NCI-H1930 (cell line): ENCODE measurements around the gene CD101.

ENCODE experiments used
- DNase-seq, 2 experiments: peaks; one replicate each; lab custom pipeline; 2025; lab: John Stamatoyannopoulos, UW

Gene CD101

DNA sequence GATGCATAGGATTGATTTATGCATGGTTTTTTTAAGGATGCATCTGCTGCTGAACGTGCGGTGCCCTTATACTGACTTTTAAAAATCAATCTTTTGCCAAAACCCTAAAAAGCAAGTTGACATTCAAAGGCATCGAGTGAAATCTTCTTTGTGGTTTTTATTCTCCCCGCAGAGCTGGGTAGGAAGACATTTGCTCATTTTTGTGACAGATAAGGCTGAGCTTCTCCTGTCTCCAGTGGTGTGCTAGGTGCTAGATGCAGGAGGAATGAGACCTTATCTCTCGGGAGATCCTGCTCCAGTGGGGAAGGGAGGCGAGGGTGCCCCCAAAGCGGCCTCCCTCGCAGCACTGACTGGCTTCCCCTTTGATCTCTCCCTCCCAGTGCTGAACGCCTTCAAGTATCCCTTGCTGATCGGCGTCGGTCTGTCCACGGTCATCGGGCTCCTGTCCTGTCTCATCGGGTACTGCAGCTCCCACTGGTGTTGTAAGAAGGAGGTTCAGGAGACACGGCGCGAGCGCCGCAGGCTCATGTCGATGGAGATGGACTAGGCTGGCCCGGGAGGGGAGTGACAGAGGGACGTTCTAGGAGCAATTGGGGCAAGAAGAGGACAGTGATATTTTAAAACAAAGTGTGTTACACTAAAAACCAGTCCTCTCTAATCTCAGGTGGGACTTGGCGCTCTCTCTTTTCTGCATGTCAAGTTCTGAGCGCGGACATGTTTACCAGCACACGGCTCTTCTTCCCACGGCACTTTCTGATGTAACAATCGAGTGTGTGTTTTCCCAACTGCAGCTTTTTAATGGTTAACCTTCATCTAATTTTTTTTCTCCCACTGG, 14.9 kb upstream of the CD101 start:
- no peak for DNase-seq

DNA sequence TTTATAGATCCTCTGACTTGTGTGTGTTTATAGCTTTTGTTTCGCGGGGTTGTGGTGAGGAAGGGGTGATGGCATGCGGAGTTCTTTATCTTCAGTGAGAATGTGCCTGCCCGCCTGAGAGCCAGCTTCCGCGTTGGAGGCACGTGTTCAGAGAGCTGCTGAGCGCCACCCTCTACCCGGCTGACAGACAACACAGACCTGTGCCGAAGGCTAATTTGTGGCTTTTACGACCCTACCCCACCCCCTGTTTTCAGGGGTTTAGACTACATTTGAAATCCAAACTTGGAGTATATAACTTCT, 14.4 kb upstream of the CD101 start:
- DNase-seq, result no peak

DNA sequence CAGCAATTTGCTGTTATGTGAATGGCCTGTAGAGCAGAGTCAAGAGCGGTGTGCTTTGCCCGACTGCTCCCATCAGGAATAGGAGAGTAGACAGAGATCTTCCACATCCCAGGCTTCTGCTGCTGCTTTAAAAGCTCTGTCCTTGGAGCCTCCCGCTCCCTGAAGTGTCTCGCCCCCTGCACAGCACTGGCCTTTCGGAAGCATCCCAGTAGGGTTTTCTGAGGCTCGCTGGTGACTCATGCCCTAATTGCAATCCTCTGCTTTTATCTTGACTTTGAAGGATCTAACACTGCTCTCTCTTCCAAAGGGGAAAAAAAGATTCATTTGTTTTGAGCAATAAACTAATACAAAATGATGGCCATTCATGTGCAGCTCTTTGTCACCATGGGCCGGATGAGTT, 13.3 kb upstream of the CD101 start:
- no peak for DNase-seq

DNA sequence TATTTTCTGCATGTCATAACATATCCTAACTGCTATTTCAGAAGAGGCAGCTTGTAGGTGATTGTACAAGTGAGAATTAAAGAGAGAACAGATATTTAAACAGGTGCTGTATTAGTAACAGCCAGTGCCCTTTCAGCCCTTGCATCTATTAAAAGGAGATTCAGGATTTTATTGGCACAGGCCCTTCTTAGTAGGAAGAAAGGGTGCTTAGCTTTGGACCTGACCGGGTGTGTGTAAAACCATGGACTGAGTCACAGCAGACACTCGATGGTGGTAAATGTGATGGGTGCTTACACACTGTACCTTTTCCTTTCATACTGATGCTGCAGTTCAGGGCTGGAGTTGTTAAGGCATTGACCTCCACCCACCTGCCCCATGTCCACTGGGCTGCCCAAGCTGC, 12.7 kb upstream of the CD101 start:
- peak; percentile 11 to 29 for DNase-seq

DNA sequence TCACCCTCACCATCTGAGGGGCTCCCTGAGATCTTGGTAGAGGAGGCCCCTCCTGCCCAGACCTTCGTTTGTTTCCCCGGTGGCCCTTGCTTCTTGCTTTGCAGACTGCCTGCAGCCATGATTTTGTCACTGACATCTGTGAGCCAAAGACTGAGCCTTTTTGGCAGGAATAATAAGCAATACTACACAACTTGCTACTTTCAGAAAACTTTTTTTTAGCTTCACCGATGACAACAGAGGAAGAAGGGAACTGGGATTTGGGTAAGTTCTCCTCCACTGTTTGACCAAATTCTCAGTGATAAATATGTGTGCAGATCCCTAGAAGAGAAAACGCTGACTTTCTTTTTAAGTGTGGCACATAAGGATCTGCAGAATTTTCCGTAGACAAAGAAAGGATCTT, 11.7 kb upstream of the CD101 start:
- no peak for DNase-seq

DNA sequence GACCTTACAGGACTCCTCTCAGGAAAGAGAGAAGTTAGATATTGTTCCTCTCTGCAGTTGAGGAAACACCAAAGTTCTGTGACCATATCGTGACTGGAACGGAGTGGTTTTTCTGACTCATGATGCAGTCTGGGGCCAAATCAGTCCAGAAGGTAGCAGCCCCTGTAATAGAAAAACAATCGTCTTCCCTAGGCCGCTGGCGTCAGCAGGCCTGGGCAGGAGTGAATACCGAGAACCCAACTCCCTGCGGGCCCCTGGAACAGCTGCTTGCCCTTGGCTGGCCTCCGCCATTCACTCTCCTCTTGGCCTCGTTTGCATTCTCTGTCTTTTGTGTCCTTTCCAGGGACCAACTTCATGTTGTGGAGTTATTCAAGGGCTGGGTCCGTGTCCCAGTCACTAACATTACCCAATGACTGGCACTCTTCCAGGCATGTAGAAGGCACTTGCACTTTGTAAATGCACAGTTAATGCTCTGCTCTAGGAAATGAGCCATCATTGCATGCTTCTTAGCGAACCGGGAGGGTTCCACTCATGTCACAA, 10.9 kb upstream of the CD101 start:
- DNase-seq, result no peak

DNA sequence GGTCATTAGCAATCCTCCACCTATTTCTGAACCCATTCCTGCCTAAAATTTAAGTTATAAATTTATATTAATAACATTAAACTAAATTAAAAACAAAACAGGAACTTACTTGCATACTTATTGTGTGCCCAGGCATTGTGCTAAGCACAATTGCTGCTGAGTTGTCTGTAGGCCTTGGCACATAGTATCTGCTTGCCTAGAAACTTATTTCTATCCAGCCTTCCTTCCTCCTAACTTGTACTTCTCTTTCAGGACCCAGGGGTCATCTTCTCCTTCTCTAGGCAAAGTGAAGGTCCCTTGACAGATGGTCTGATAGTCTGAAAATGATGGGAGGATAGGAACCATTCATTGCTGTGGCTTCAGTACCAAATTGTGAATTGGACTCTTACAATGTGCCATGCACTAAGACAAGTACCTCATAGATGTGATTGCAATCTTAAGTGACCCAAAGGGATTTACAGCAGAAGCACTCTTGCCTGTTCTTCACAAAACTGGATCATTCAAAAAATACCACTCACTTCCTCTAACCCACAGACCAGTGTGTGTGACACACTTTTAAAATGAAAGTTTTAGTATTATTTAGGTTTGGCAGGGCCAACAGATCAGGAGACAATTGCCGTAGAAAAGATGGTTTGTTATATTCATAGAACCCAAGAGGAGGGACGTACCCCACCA, 10.3 kb upstream of the CD101 start:
- DNase-seq, result no peak

DNA sequence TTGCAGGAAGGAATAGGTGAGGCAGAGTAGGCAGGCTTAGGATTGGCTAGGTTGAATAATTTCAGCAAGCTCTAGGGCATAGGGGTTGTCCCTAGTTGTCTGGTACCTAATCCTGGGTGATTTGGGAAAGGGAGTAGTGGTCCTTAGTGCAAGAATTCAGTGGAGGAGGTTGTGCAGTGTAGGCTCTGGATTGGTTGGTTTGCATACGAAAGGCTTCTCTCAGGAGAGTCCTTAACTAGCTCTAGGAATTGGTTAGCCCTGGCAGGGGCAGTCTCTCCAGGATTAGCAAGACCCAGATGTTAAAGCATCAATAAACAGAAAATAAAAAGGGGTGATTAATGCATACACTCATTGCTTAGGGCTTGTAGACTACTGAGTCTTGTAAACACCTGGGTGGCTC, 9.6 kb upstream of the CD101 start:
- no peak for DNase-seq

DNA sequence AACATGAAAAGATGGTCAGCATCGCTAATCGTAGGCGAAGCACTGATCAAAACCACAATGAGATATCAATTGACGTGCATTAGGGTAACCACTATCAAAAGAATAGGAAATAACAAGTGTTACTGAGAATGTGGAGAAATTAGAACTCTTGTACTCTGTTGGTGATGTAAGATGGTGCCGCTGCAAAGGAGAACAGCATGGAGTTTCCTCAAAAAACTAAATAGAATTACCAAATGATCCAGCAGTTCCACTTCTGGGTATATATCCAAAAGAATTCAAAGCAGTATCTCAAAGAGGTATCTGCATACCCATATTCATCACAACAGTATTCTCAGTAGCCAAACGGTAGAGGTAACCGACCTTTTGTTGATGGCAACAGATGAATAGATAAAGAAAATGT, 8.3 kb upstream of the CD101 start:
- DNase-seq, result no peak

DNA sequence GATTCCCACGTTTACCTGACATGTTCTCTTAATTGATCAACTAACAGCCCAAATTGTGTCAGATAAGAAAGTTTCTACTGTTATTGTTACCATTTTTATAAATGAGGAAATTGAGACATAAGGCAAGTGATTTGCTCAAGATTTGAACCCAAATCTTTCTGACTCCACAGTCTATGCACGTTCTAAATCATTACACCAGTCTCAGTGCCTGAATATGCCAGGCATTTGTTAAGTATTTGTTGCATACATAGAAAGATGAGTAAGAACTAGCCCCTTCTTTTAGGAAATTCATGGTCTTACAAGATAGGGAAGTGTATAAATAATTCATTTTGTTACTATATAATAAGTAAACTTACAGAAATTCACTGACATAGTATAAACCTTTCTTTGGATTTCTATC, 7.1 kb upstream of the CD101 start:
- DNase-seq, result no peak

DNA sequence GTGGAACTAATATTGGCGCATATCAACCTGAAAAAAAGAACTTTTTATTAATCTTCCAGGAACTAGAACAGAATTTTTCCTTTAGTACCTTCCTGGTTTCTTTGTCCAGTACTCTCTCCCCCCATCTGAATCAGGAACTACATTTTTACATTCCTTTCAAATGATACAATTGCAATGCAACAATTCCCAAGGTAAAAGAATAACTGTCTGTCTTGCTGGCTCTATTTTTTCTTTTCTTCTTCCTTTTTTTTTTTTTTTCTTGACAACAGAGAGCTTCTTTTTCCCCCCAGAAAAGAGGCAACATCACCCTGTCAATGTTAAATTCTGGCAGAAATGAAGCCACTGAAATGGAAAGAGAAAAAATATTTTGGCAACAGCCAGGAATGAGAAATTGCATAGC, 4.5 kb upstream of the CD101 start:
- no peak for DNase-seq

DNA sequence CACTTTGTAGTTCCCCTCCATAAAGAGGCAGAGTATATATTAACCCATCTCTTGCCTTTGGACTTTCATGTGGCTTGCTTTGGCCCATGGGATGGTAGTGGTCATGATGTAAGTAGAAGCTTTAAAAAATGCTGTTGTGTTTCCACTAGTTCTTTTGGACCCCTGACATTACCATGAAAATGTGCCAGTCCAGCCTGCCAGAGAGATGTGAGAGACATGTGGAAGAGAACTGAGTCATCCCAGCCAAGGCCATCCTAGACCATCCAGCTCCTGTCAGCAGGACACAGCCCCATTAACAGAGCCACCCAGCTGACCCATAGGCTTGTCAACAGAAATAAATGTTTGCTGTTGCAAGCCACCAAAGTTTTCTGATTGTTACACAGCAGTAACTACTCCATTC, 3.9 kb upstream of the CD101 start:
- DNase-seq, result no peak

DNA sequence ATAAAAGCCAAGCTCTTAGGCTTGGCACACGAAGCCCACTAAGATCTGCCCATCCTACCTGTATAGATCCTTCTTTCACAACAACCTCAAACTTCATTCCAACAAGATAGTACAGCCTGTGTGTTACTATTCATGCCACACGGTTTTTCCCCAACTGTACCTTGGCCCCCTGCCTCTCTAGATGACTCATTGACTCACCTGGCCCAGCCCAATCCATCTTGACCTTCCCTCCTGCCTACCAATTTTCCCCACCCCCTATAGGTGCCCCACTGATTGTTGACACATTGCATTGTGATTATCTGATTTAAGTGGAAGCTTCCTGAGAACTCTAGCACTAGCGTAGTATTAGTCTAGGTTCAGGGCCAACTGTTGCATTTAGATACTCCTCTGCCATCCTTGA, 2.0 kb upstream of the CD101 start:
- DNase-seq, result no peak

DNA sequence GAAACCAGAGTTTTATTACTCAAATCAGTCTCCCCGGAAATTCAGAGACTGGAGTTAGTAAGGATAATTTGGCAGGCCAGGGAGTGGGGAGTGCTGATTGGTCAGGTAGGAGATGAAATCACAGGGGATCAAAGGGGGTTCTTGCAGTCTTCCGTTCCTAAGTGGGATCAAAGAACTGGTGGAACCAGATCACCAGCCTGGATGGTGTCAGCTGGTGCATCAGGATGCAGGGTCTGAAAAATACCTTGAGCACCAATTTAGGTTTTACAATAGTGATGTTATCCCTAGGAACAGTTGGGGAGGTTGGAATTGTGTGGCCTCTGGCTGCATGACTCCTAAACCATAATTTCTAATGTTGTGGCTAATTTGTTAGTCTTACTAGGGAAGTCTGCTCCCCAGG, 1.4 kb upstream of the CD101 start:
- no peak for DNase-seq

DNA sequence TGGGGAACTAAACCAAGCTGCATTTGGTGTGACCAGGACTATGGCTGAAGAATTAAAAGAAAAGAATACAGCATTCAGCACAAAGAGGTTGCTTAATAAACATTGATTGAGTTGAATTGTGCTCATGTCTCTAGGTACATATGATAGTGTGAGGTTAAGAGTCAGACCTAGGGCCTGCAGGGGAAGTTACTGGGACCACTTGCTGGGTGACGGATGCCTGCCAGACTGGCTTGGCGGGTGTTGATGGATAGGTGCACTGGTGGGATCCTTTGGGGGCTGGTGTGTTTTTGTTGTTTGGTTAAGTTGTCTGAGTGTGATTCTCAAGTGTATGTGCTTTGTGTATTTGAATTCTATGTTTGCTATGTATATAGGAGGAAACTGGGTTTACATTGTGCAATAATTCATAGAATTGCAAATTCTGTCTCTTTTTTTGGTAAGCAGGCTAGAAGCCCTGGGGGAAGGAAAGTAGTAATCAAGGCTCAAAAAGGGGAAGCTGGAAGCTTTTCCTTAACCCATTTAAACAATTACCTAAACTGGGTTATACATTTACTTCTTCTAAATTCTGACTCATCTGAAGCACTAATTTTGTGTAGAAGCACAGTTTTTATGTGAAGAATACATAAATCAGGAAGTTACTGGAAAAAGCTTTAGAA, 1.8 kb downstream of the CD101 start:
- no peak for DNase-seq

DNA sequence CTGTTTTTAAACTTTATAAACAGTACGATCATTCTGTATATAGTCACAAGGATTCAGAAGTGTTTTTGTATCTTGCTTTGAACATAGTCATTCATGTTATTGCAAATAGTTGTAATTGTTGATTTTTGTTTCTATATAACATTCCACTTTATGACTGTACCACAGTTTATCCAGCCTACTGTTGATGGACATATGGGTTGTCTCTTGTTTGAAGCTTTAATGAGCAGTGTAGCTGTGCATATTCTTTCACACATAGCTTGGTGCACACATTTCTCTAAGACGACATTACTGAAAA, 6.1 kb downstream of the CD101 start:
- DNase-seq, result no peak

DNA sequence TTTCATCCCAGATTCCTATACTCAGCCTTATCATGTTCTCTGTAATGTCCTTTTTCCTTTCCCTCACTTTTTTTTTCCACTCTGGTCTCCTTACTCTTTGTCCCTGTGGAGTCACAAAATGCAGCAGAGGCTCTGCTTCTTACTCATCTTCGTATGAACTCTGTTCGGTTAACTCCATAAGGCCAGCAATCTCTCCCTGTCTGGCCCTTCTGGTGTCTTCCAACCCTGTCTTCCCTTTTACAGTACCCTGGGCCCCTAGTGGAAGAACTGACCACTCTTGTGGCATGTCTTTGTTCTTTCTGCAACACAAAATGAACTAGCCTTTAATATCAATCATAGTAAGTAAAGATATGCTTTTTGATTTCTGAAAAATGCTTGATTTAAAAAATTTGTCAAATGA, 7.1 kb downstream of the CD101 start:
- DNase-seq, result no peak

DNA sequence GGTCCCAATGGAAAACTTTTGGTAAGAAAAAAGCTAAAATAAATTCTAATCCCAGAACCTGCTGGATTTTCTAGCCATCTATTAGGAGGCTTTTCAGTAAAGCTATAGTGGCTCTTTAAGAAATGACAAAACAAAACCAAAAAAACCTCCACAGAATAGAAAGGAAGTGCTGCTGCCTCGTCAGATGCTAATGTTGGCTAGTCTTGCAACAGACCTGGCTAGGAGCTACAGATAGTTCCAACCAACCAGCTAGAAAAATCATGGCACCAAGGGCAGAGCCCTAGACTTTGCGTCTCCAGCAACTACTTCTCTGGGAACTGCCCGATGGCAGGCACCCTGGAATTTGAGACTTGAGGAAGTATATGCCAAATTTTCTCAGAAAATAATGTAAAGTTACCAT, 7.6 kb downstream of the CD101 start:
- DNase-seq, result no peak

DNA sequence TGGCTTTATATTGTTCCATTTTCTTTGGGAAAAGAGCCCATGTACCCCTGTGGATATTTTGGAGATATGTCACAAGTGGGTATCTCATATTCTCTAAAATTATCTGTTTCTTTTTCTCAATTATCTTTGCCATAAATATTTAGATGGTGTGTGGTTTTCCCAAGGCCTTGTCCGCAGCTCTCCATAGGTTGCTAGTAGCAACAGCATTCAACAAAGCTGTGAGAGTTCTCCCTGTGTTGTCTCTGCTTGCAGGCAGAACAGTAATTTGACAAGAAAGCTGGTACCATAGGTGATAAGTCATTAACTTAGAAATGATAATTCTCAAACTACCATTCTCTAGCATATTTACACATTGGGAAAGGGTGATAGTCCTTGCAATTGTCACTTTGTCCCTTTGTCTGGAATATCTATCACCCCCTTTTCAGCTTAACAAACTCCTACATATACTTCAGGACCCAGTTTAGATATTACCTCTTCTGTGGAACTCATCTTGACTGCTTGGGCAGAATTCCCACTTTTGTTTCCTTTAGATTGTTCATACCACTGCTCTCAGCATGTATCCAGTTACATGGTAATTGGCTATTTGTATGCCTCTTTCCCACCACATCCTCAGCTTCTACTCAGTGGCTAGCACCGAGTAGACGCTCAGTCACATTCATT, 8.9 kb downstream of the CD101 start:
- DNase-seq, result no peak

DNA sequence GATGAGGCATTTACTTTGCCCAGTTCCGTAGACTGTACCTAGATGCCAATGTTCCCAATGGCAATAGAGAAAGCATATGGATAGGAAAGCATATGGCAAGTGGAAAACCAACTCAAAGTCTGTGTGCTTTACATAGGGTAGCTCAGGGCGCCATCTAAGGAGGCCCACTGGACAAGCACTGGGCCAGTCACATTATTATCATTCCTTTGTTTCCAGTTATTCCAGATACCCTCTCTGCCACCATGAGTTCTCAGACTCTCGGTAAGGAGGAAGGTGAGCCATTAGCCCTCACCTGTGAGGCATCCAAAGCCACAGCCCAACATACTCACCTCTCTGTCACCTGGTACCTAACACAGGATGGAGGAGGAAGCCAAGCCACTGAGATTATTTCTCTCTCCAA, 9.8 kb downstream of the CD101 start:
- no peak for DNase-seq

DNA sequence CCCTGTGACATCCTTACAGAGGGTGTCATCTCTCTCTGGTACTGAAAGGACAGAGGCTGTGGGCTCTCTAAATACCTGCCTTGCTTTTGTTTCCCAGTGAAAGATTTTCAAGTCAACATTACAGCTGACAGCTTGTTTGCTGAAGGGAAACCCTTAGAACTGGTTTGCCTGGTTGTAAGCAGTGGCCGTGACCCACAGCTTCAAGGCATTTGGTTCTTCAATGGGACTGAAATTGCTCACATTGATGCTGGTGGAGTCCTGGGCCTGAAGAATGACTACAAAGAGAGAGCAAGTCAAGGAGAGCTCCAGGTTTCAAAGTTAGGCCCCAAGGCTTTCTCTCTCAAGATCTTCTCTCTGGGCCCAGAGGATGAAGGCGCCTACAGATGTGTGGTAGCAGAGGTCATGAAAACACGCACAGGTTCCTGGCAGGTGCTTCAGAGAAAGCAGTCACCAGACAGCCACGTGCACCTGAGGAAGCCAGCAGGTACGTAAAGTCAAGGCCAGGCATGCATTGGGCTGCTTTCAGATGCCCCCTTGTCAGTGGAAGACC, 11.8 kb downstream of the CD101 start:
- no peak for DNase-seq

DNA sequence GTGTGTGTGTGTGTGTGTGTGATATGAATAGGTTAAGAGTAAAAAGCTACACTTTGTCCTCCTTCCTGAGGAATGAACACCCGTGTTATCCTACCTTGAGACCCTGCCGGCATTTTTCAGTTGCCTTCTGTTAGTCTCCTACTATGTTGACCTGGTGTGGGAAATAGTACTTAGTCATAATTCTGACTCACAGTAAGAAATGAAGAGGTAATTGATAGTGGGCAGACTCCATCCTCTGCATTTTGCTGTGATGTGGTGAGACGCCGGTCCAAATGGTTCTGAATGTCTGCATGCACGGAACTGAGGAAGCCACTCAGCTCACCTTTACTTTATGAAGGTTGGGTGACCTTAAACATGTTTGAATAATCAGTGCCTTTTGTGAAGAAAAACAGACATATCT, 12.6 kb downstream of the CD101 start:
- no peak for DNase-seq

DNA sequence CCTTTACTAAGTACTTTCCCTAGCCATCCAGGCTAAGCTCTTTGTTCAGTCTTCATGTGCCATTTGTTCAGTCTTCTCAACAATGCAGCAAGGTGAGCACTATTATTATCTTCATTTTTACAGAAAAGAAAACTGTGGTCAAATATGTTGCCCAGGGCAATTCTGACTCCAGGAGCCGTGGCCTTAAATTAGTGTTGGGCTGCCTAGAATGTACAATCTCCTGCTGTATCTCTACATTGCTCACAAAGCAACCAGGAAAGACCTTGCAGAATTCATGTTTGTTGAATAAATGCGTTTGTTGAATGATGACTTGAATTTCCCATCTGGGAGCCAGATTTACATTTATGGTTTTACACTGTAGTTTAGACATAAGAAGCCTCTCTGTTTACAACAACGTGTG, 14.2 kb downstream of the CD101 start:
- DNase-seq, result peak; percentile 52 to 65
